HepG2 (cell line): ENCODE results near the gene MTA3. TPM values are rescaled to one million over a fixed set of nuclear protein-coding genes. Genes with fewer than 3 reads are reported as not detected.

Experiments used
- ATAC-seq: fragments of 200-7000 bp; cut with Tn5 transposase; 3 replicates; pipeline ENCODE4 v1.9.1; 2020; ENCODE audit warnings: mild to moderate bottlenecking, moderate library complexity
- BruUV-seq: library from RNA; stranded (reverse); fragments of 400-500 nt; replicated peaks from 2 replicates; lab custom pipeline; 2021; lab: Mats Ljungman, UMichigan
- CTCF ChIA-PET: fragments of 300-600 bp; formaldehyde crosslinking; extraction: SDS; loops from one replicate; lab custom pipeline; 2021; ENCODE audit warnings: low total read pairs, inconsistent platforms, low intra/inter-chr PET ratio; lab: Yijun Ruan, JAX
- POLR2A ChIA-PET: fragments of 350-600 bp; sonication (Branson Sonifier 250); formaldehyde crosslinking; loops from one replicate; lab custom pipeline; 2020; ENCODE audit warnings: antibody characterized with exemption, inconsistent platforms; lab: Yijun Ruan, JAX
- DNase-seq: peaks from one replicate; pipeline ENCODE4 v3.0.0-alpha.2; 2015; ENCODE audit warnings: low spot score
- FAIRE-seq: peaks from 3 replicates; lab custom pipeline; 2011; peaks lifted over from hg19 to GRCh38; lab: Jason Lieb, UNC
- H2AFZ ChIP-seq: one replicate; pipeline ENCODE4 v1.6.1; 2011; ENCODE audit warnings: low read length, inconsistent platforms
- H3K27ac ChIP-seq: fragments of 300-600 bp; 3 replicates; pipeline ENCODE4 v1.8.0; 2011; ENCODE audit warnings: mixed run types, mild to moderate bottlenecking, mixed read lengths, low read length, inconsistent platforms; ENCODE audit not compliant: insufficient read depth; ENCODE audit errors: extremely low read length
- H3K27me3 ChIP-seq, 2 experiments: fragments of 200-600 bp in 1 of 2; 2 replicates in 1 of 2; 3 replicates in 1 of 2; pipeline versions ENCODE4 v1.6.0 to v1.8.0; 2011; ENCODE audit warnings: low read length in 2 of 2, mild to moderate bottlenecking in 2 of 2, moderate library complexity in 2 of 2, inconsistent platforms in 1 of 2; ENCODE audit not compliant: insufficient read depth in 2 of 2, control insufficient read depth in 1 of 2
- H3K36me3 ChIP-seq, 2 experiments: fragments of 200-600 bp in 1 of 2; replicated peaks in 1 of 2; 2 replicates in 1 of 2; 3 replicates in 1 of 2; pipeline versions ENCODE4 v1.5.1 to v1.8.0; 2011; ENCODE audit warnings: low read length in 2 of 2, inconsistent platforms in 1 of 2; ENCODE audit not compliant: insufficient read depth in 2 of 2, control insufficient read depth in 1 of 2
- H3K4me1 ChIP-seq: 2 replicates; pipeline ENCODE4 v1.5.1; 2012; ENCODE audit warnings: low read length, inconsistent platforms; ENCODE audit not compliant: insufficient read depth
- H3K4me2 ChIP-seq: 2 replicates; pipeline ENCODE4 v1.6.0; 2011; ENCODE audit warnings: low read depth, low read length, inconsistent platforms
- H3K4me3 ChIP-seq, 3 experiments: fragments of 200-600 bp in 1 of 3; sonication (generic), shearing (Covaris generic) in 1 of 3; replicated peaks in 1 of 3; 2 replicates each; pipeline ENCODE4 v1.5.1; 2011 to 2016; ENCODE audit warnings: low read length in 3 of 3, inconsistent platforms in 2 of 3, low read depth in 2 of 3, mild to moderate bottlenecking in 2 of 3, control low read depth in 1 of 3, mixed read lengths in 1 of 3; ENCODE audit not compliant: insufficient read depth in 1 of 3
- H3K79me2 ChIP-seq: one replicate; pipeline ENCODE4 v1.6.1; 2011; ENCODE audit warnings: low read length, inconsistent platforms; ENCODE audit not compliant: insufficient read depth
- H3K9ac ChIP-seq: 2 replicates; pipeline ENCODE4 v1.6.0; 2011; ENCODE audit warnings: mild to moderate bottlenecking, low read depth, low read length, inconsistent platforms; ENCODE audit not compliant: insufficient read depth
- H3K9me3 ChIP-seq: 2 replicates; pipeline ENCODE4 v1.5.1; 2012; ENCODE audit warnings: mild to moderate bottlenecking, low read length
- H4K20me1 ChIP-seq: 2 replicates; pipeline ENCODE4 v1.6.0; 2011; ENCODE audit warnings: inconsistent platforms, mild to moderate bottlenecking, low read length, moderate library complexity; ENCODE audit not compliant: insufficient read depth
- BRD4 ChIP-seq: sonication (generic); formaldehyde crosslinking; IDR thresholded peaks from 2 replicates; pipeline ENCODE4 v1.4.0; 2020; ENCODE audit warnings: missing genetic modification reagents
- ISL2 ChIP-seq: sonication (generic); formaldehyde crosslinking; IDR thresholded peaks from 2 replicates; pipeline ENCODE4 v1.5.0; 2020; ENCODE audit warnings: missing genetic modification reagents
- KLF9 ChIP-seq: IDR thresholded peaks from 2 replicates; pipeline ENCODE4 v1.6.1; 2016; ENCODE audit warnings: low read depth
- NFE2L2 ChIP-seq: fragments of 150-350 bp; IDR thresholded peaks from 2 replicates; pipeline ENCODE4 v1.6.1; 2014; ENCODE audit warnings: low read length
- SAFB2 ChIP-seq: sonication (generic); formaldehyde crosslinking; IDR thresholded peaks from 2 replicates; pipeline ENCODE4 v1.5.1; 2020; ENCODE audit warnings: missing genetic modification reagents, low read depth, mild to moderate bottlenecking, borderline replicate concordance
- SMARCE1 ChIP-seq: fragments of 450-650 bp; IDR thresholded peaks from 2 replicates; pipeline ENCODE4 v1.6.1; 2017; ENCODE audit warnings: borderline replicate concordance
- WGBS: methylation state at CpG from one replicate; pipeline ENCODE4 v1.1.6; 2017; ENCODE audit warnings: low lambda C conversion rate; 5-methylcytosine and 5-hydroxymethylcytosine counted together
- in situ Hi-C: cut with HindIII; loops from 2 replicates; pipeline ENCODE4 v1.10.0; 2017; ENCODE audit warnings: low pct_unique_long_range_greater_than_20kb; ENCODE audit not compliant: extremely low pct_ligation_motif_present
- intact Hi-C: fragments of 100-400 bp; cut with micrococcal nuclease; formaldehyde crosslinking; loops from one replicate; pipeline ENCODE4 v1.10.0; 2022; ENCODE audit not compliant: unreplicated experiment
- polyA plus RNA-seq, 8 experiments: library from polyadenylated mRNA; depleted of rRNA in 3 of 8; stranded (reverse) in 7 of 8; unstranded in 1 of 8; fragments of >200 nt; fragmentation: Illumina TruSeq in 4 of 8; extraction: Trizol in 4 of 8; gene quantifications; 2 replicates each; pipeline versions ENCODE4 v1.2.1 to v1.2.3, GENCODE V29; 2011 to 2016; ENCODE audit warnings: low read depth in 4 of 8, missing spikeins in 1 of 8, mixed read lengths in 1 of 8; ENCODE audit not compliant: insufficient read depth in 1 of 8
- total RNA-seq, 5 experiments: library from RNA; depleted of rRNA; stranded (reverse); fragments of >200 nt; fragmentation: Illumina TruSeq; extraction: Trizol; gene quantifications; 2 replicates each; pipeline ENCODE4 v1.2.3, GENCODE V29; 2016; ENCODE audit warnings: low read depth in 1 of 5
- TF ChIP-seq, protein P1 (sequence below), 2 experiments: sonication (generic) in 1 of 2; formaldehyde crosslinking in 1 of 2; IDR thresholded peaks; 2 replicates each; pipeline versions ENCODE4 v1.4.0 to v1.6.1; 2016 to 2020; ENCODE audit warnings: borderline replicate concordance in 1 of 2, low read depth in 1 of 2, mild to moderate bottlenecking in 1 of 2, missing genetic modification reagents in 1 of 2
- TF ChIP-seq, protein P2 (sequence below): sonication (generic); formaldehyde crosslinking; IDR thresholded peaks from 2 replicates; pipeline ENCODE4 v1.4.0; 2020; ENCODE audit warnings: mild to moderate bottlenecking, missing genetic modification reagents
- TF ChIP-seq, protein P3 (sequence below): sonication (generic); formaldehyde crosslinking; IDR thresholded peaks from 2 replicates; pipeline ENCODE4 v1.4.0; 2020; ENCODE audit warnings: missing genetic modification reagents

The MTA3 gene
- total and polyA plus RNA-seq, 2 of the 13 experiments (the other 11 are each of a cell fraction or from before 2014, with no cell fraction given), result 48.8 to 77.8 TPM

DNA sequence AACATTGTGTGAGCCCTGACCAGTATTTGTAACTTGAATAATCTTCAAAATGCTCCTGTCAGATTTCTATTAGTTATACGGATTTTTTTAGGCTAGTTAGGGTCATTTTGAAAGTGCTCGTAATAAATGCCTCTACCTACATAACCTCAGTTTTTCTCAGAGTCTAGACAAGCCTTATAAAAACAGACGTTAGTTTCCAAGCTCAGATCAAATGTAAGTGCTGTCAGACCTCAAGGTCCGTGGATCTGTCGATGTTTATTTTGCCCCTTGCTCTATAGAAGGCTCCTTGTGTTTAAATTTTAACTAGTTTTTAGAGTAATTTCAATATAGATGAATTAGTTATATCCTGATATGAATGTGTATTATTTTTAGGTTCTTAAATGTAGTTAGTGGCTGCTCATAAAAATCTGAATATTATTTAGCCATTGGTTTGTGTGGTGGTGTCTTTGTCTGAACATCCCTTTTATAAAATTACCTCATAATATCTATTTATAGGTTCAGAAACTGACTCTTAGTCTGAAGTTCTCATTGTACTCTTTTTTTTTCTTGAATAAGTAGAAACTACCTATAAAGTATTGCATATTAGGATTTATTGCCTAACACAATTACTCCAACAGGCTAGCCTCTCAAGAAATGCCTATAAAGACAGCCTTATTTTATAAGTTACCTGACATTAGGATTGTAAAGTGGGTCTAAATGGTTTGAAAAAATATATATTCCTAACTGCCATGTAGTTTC lies 71.1 kb downstream of the MTA3 start:
- WGBS, result 11% methylated on average over 5 of the region's 5 CpGs
- Histone ChIP-seq H3K4me3 (peak overlapping the region in 2 of 3 experiments; percentile 20 to 35; a peak in 2 of 6 replicates), H4K20me1 (no peaks in the 10 kb centered on the region), H3K9ac (peak overlapping the region; percentile 49), H3K9me3 (no peaks in the 10 kb centered on the region), H3K4me2 (peak overlapping the region; percentile 60), H3K79me2 (peaks cover 7% of the 10 kb centered on the region), H2AFZ (no peak overlapping the region), H3K27ac (peak overlapping the region; percentile 60), H3K36me3 (peaks cover 0 to 17% of the 10 kb centered on the region in 2 experiments; a peak in 3 of 5 replicates), H3K4me1 (peaks cover 25% of the 10 kb centered on the region), H3K27me3 (no peaks in the 10 kb centered on the region)
- ATAC-seq (peak; percentile 83), DNase-seq (peak; percentile 15), FAIRE-seq (peak; percentile 55)
- no TSS peak for BruUV-seq
- CTCF ChIA-PET, result interaction anchor here (0.6 kb wide), 1 partner anchor 10 kb away, joined by 3 read pairs; no protein-coding TSS in a partner anchor
- in situ Hi-C loops, result no loop called here
- POLR2A ChIA-PET, result interaction anchor here (1.1 kb wide), 1 partner anchor 70 kb away, joined by 3 read pairs; no protein-coding TSS in a partner anchor
- intact Hi-C loops, result no loop called here
- TF ChIP-seq SAFB2 (CRISPR knock-in tag), result no peak
- TF ChIP-seq, protein P1, sequence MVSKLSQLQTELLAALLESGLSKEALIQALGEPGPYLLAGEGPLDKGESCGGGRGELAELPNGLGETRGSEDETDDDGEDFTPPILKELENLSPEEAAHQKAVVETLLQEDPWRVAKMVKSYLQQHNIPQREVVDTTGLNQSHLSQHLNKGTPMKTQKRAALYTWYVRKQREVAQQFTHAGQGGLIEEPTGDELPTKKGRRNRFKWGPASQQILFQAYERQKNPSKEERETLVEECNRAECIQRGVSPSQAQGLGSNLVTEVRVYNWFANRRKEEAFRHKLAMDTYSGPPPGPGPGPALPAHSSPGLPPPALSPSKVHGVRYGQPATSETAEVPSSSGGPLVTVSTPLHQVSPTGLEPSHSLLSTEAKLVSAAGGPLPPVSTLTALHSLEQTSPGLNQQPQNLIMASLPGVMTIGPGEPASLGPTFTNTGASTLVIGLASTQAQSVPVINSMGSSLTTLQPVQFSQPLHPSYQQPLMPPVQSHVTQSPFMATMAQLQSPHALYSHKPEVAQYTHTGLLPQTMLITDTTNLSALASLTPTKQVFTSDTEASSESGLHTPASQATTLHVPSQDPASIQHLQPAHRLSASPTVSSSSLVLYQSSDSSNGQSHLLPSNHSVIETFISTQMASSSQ (IDR thresholded peaks at IDR 0.05; ENCODE audit: low read depth), result 0 out of 2 replicates have a peak, but pooled peaks have one; percentile 21
- TF ChIP-seq, protein P1 (CRISPR knock-in tag; IDR thresholded peaks at IDR 0.05; ENCODE audit: borderline replicate concordance), result no peak
- TF ChIP-seq, protein P2, sequence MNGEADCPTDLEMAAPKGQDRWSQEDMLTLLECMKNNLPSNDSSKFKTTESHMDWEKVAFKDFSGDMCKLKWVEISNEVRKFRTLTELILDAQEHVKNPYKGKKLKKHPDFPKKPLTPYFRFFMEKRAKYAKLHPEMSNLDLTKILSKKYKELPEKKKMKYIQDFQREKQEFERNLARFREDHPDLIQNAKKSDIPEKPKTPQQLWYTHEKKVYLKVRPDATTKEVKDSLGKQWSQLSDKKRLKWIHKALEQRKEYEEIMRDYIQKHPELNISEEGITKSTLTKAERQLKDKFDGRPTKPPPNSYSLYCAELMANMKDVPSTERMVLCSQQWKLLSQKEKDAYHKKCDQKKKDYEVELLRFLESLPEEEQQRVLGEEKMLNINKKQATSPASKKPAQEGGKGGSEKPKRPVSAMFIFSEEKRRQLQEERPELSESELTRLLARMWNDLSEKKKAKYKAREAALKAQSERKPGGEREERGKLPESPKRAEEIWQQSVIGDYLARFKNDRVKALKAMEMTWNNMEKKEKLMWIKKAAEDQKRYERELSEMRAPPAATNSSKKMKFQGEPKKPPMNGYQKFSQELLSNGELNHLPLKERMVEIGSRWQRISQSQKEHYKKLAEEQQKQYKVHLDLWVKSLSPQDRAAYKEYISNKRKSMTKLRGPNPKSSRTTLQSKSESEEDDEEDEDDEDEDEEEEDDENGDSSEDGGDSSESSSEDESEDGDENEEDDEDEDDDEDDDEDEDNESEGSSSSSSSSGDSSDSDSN (CRISPR knock-in tag), result no peak
- TF ChIP-seq BRD4 (CRISPR knock-in tag), result no peak
- TF ChIP-seq KLF9 (CRISPR knock-in tag), result no peak
- TF ChIP-seq SMARCE1, result no peak
- no peak for TF ChIP-seq NFE2L2
- no peak for TF ChIP-seq ISL2 (CRISPR knock-in tag)
- TF ChIP-seq, protein P3, sequence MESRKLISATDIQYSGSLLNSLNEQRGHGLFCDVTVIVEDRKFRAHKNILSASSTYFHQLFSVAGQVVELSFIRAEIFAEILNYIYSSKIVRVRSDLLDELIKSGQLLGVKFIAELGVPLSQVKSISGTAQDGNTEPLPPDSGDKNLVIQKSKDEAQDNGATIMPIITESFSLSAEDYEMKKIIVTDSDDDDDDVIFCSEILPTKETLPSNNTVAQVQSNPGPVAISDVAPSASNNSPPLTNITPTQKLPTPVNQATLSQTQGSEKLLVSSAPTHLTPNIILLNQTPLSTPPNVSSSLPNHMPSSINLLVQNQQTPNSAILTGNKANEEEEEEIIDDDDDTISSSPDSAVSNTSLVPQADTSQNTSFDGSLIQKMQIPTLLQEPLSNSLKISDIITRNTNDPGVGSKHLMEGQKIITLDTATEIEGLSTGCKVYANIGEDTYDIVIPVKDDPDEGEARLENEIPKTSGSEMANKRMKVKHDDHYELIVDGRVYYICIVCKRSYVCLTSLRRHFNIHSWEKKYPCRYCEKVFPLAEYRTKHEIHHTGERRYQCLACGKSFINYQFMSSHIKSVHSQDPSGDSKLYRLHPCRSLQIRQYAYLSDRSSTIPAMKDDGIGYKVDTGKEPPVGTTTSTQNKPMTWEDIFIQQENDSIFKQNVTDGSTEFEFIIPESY, result no peak
